ENCODE results near the gene ARRDC4. TPM values are rescaled to one million over a fixed set of nuclear protein-coding genes. Genes with fewer than 3 reads are reported as not detected.

The ARRDC4 gene
- total and polyA plus RNA-seq, 9 of the 15 experiments (the other 6 are each of a cell fraction or from before 2014, with no cell fraction given): 4.3 to 16.1 (median 14.4) TPM

DNA sequence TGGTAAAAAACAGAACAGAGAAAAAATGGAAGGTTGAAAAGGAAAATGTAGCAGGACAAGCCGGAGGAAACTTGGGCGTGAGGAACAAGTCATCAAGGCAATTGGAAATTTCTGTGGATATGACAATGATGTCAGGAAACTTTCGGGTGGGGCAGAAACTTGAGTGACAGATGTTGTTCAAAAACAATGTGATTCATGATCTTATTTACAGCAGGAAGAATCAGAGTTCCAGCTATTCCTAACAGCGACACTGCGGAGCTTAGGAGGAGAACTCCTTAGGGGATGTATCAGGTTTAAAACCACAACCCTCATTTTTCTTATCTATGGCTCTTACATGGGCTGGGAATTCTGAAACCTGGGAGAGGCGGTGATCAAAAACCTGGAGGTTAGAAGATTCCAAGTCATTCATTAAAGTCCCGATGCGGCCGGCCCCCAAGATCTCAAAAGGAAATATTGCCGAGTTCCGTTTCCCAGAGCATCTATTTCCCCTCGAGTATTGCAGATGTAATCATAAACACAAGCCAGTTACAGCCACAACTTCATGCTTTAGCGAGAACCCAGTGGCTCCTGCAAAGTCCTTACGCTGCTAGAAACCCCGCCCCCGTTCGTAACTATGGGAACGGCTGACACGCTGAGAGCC, 659 bp upstream of the ARRDC4 start (continued):
- TF ChIP-seq, protein P1, sequence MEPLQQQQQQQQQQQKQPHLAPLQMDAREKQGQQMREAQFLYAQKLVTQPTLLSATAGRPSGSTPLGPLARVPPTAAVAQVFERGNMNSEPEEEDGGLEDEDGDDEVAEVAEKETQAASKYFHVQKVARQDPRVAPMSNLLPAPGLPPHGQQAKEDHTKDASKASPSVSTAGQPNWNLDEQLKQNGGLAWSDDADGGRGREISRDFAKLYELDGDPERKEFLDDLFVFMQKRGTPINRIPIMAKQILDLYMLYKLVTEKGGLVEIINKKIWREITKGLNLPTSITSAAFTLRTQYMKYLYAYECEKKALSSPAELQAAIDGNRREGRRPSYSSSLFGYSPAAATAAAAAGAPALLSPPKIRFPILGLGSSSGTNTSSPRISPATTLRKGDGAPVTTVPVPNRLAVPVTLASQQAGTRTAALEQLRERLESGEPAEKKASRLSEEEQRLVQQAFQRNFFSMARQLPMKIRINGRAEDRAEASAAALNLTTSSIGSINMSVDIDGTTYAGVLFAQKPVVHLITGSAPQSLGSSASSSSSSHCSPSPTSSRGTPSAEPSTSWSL (CRISPR knock-in tag; IDR thresholded peaks at IDR 0.05; ENCODE audit: borderline replicate concordance): no peak
- TF ChIP-seq, protein P2, sequence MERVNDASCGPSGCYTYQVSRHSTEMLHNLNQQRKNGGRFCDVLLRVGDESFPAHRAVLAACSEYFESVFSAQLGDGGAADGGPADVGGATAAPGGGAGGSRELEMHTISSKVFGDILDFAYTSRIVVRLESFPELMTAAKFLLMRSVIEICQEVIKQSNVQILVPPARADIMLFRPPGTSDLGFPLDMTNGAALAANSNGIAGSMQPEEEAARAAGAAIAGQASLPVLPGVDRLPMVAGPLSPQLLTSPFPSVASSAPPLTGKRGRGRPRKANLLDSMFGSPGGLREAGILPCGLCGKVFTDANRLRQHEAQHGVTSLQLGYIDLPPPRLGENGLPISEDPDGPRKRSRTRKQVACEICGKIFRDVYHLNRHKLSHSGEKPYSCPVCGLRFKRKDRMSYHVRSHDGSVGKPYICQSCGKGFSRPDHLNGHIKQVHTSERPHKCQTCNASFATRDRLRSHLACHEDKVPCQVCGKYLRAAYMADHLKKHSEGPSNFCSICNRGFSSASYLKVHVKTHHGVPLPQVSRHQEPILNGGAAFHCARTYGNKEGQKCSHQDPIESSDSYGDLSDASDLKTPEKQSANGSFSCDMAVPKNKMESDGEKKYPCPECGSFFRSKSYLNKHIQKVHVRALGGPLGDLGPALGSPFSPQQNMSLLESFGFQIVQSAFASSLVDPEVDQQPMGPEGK (CRISPR knock-in tag; IDR thresholded peaks at IDR 0.05; ENCODE audit: borderline replicate concordance): 0 out of 2 replicates have a peak, but pooled peaks have one; percentile 22
- TF ChIP-seq FOXJ2 (tag; IDR thresholded peaks at IDR 0.05) (peak; percentile 93), ZNF785 (CRISPR knock-in tag; IDR thresholded peaks at IDR 0.05) (no peak), FOXK2 (conservative IDR thresholded peaks at IDR 0.05 in 1 of 2, IDR thresholded peaks at IDR 0.05 in 1 of 2; ENCODE audit: low read depth in 2 of 2) (peak in 1 of 2 experiments; percentile 78; a peak in 1 of 4 replicates), SMAD3 (CRISPR knock-in tag; conservative IDR thresholded peaks at IDR 0.05) (no peak), RBM25 (IDR thresholded peaks at IDR 0.05; ENCODE audit: low read depth, low read length, severe bottlenecking) (no peak), RCOR1 (IDR thresholded peaks at IDR 0.05; ENCODE audit: borderline replicate concordance in 1 of 2, low read depth in 2 of 2, low read length in 2 of 2) (peak in 1 of 2 experiments; percentile 62; a peak in 2 of 4 replicates), ETV5 (CRISPR knock-in tag; IDR thresholded peaks at IDR 0.05; ENCODE audit: low read depth) (0 out of 2 replicates have a peak, but pooled peaks have one; percentile 48), PBX2 (CRISPR knock-in tag; IDR thresholded peaks at IDR 0.05; ENCODE audit: low read depth) (no peak), PBX2 (tag; conservative IDR thresholded peaks at IDR 0.05; ENCODE audit: low read depth) (peak; percentile 63), NRF1 (conservative IDR thresholded peaks at IDR 0.05 in 1 of 2, IDR thresholded peaks at IDR 0.05 in 1 of 2) (peak; percentile 57 to 66; a peak in 2 of 4 replicates), ZNF239 (CRISPR knock-in tag; IDR thresholded peaks at IDR 0.05) (peak; percentile 42; the same call in 1 of the 2 replicates), MXI1 (IDR thresholded peaks at IDR 0.05; ENCODE audit: low read depth, low read length) (peak; percentile 91)
- TF ChIP-seq, protein P3, sequence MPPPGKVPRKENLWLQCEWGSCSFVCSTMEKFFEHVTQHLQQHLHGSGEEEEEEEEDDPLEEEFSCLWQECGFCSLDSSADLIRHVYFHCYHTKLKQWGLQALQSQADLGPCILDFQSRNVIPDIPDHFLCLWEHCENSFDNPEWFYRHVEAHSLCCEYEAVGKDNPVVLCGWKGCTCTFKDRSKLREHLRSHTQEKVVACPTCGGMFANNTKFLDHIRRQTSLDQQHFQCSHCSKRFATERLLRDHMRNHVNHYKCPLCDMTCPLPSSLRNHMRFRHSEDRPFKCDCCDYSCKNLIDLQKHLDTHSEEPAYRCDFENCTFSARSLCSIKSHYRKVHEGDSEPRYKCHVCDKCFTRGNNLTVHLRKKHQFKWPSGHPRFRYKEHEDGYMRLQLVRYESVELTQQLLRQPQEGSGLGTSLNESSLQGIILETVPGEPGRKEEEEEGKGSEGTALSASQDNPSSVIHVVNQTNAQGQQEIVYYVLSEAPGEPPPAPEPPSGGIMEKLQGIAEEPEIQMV (tag; conservative IDR thresholded peaks at IDR 0.05; ENCODE audit: low read depth): no peak
